HUES6 (cell line): Measurements from ENCODE around the gene SH3BP5.

Experiments
- H3K27ac ChIP-seq: 2 replicates; pipeline ENCODE4 v1.7.0; 2013; ENCODE audit warnings: low read depth, mild to moderate bottlenecking, low read length, inconsistent platforms
- H3K27me3 ChIP-seq: 2 replicates; pipeline ENCODE4 v1.6.1; 2013; ENCODE audit warnings: low read length; ENCODE audit not compliant: control insufficient read depth, insufficient read depth
- H3K36me3 ChIP-seq: 2 replicates; pipeline ENCODE4 v1.6.1; 2013; ENCODE audit warnings: low read length; ENCODE audit not compliant: control insufficient read depth, insufficient read depth
- H3K4me1 ChIP-seq: 2 replicates; pipeline ENCODE4 v1.6.1; 2013; ENCODE audit warnings: low read length; ENCODE audit not compliant: control insufficient read depth, insufficient read depth
- H3K4me3 ChIP-seq: 2 replicates; pipeline ENCODE4 v1.5.1; 2013; ENCODE audit warnings: low read depth, low read length
- H3K9ac ChIP-seq: one replicate; pipeline ENCODE4 v1.6.1; 2013; ENCODE audit warnings: mild to moderate bottlenecking, low read length
- H3K9me3 ChIP-seq: 2 replicates; pipeline ENCODE4 v1.6.1; 2013; ENCODE audit warnings: low read depth, low read length; ENCODE audit not compliant: control insufficient read depth, insufficient read depth

SH3BP5 gene

DNA sequence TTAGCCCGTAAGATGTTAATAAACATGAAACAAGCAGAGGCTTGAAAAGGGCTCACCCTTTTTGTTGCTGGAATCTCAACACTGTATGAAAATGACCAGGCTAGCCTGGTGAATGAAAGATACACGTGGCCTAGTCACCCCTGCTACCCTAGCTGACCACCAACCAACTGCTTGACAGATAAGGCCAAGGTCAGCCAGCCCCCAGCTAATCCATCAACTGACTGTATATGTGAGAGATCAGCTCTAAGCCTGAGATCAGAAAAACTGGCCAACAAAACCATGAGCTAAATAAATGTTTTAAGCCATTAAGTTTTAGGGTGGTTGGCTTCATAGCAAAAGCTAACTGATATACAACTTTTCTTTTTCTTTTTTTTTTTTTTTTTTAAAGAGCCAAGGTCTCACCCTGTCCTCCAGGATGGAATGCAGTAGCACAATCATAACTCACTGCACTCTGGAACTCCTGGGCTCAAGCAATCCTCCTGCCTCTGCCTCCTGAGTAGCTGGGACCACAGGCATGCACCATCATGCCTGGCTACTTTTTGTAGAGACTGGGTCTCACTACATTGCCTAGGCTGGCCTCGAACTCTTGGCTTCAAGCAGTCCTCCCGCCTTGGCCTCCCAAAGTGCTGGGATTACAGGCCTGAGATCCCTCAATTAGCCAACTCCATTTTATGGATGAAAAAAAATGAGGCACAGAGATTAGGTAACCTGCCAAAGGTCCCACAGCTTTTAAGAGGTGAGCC is 34.6 kb downstream of the SH3BP5 start:
- Histone ChIP-seq H3K36me3 (peaks cover 4% of the 10 kb centered on the region; the same call in 1 of the 2 replicates), H3K27me3 (no peaks in the 10 kb centered on the region), H3K4me1 (peaks cover 8% of the 10 kb centered on the region; the same call in 1 of the 2 replicates), H3K4me3 (no peak overlapping the region), H3K9me3 (no peaks in the 10 kb centered on the region), H3K27ac (no peak overlapping the region), H3K9ac (no peak overlapping the region)

DNA sequence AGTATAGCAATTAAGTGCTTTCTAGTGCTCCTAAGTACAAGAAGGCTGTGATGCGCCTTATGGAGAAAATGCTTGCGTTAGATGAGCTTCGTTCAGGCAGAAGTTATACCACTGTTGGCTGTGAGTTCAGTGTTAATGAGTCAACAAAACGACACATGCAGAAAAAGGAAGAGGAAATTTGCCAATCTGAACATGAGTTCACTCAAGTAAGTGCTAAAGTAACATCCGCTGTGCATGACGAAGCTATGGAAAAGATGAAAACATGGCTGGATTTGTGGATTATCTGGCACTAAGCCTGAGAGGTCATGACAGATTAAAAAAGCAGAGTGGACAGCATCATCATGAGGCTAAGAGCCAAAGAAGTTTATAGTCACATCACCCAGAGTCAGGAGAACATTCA is 36.9 kb downstream of the SH3BP5 start:
- no peak overlapping the region for H3K27ac ChIP-seq
- no peak overlapping the region for H3K9ac ChIP-seq
- H3K9me3 ChIP-seq: no peaks in the 10 kb centered on the region
- no peaks in the 10 kb centered on the region; the same call in 1 of the 2 replicates for H3K36me3 ChIP-seq
- no peak overlapping the region for H3K4me3 ChIP-seq
- no peaks in the 10 kb centered on the region for H3K27me3 ChIP-seq
- peaks cover 2% of the 10 kb centered on the region; the same call in 1 of the 2 replicates for H3K4me1 ChIP-seq

DNA sequence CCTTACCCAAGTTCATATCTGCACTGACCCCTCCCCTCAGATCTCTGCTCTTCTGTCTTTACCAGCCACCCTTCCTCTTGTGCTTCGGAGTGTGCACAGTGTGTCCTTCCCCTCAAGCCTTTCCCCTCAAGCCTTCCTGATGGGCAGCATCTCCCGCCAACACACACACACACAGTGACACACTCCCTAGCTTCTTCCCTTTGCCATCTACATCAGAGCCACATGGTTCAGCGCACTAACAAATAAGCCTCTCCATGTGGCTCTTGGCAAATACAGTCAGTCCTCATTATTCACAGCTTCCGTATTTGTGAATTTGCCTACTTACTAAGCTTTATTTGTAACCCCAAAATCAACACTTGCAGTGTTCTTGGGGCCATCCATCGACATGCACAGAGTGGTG is 37.5 kb downstream of the SH3BP5 start:
- H3K4me3 ChIP-seq: no peak overlapping the region
- H3K9me3 ChIP-seq: no peaks in the 10 kb centered on the region
- H3K9ac ChIP-seq: no peak overlapping the region
- no peak overlapping the region for H3K27ac ChIP-seq
- no peaks in the 10 kb centered on the region; the same call in 1 of the 2 replicates for H3K36me3 ChIP-seq
- H3K4me1 ChIP-seq: no peaks in the 10 kb centered on the region
- H3K27me3 ChIP-seq: no peaks in the 10 kb centered on the region

DNA sequence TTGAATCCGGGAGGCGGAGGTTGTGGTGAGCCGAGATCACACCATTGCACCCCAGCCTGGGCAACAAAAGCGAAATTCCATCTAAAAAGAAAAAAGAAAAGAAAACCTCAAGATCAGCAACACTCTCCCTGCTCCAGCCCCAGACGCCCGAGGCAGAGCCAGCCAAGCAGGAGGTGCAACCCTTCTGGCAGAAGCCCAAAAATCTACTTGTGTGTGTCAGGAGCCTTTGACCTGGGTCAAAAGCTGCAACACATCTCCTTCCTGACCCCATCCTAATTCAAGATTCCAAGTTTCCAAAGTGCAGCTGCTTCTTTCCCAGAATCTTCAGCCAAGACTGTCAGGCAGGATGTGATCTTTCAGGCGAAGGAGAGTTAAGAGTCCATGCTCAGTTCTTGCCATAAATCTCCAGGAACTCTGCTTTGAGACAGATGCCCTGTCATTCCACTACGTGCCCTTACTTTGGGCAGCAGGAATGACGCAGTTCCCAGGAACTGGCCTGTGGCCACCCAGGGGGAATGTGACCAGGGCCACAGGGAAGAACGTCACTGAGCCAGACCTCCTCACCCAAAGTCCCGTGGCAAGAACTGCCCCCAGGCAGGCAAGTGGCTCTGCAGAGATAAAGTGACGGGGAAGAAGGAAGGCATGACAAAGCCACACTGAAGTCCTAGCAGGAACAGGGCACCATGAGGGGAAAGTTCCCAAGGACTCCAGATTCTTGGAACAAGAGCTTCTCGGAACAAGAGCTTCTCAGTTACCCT is 39.4 kb downstream of the SH3BP5 start:
- Histone ChIP-seq H3K9ac (no peak overlapping the region), H3K4me1 (no peaks in the 10 kb centered on the region), H3K36me3 (no peaks in the 10 kb centered on the region; the same call in 1 of the 2 replicates), H3K27me3 (no peaks in the 10 kb centered on the region), H3K4me3 (no peak overlapping the region), H3K27ac (no peak overlapping the region), H3K9me3 (no peaks in the 10 kb centered on the region)

DNA sequence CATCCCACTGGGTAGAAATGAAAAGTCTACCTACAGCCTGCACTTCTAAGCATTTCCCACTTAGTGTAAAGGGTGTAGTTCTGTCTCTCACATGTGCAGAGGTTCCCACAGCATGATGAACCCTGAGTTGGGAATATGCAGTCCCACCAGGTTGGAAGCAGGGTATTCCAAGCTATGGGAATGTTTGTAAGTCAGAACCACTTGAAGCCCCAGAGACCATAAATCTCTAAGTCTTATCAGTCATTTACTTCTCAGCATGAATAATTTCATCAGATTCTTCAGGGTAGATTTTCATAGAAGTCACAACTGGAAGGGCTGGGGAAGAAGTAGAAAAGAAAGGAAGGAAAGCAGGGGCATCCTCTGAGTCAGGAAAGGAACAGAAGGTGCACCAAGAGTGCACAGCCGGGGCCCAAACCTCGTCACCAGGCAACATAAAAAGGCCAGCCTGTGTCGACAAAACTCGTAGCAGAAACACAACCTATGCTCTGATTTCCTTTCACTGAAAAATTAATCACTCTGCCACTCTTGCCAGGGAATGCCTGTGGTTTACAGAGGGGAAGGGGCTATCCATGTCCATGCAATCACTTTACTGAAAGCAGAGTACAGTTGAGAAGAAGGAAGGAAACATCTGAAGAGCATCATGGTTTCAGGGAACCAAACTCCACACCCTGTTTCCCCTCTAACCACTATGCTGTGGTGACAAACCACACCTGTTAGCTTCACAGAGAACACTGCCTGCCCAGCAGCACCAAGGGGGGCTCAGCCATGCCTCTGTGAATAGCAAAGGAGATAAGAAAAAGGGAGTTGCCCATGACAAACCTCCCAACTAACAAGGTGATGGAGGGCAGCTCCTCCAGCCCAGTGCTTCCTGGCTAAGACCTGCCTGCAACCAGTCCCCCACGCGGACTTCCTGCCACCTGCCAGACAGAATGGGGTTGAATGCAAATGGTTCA is 40.5 kb downstream of the SH3BP5 start:
- no peaks in the 10 kb centered on the region for H3K4me1 ChIP-seq
- no peak overlapping the region for H3K27ac ChIP-seq
- no peak overlapping the region for H3K4me3 ChIP-seq
- H3K36me3 ChIP-seq: no peaks in the 10 kb centered on the region; the same call in 1 of the 2 replicates
- no peak overlapping the region for H3K9ac ChIP-seq
- no peaks in the 10 kb centered on the region for H3K9me3 ChIP-seq
- no peaks in the 10 kb centered on the region for H3K27me3 ChIP-seq

DNA sequence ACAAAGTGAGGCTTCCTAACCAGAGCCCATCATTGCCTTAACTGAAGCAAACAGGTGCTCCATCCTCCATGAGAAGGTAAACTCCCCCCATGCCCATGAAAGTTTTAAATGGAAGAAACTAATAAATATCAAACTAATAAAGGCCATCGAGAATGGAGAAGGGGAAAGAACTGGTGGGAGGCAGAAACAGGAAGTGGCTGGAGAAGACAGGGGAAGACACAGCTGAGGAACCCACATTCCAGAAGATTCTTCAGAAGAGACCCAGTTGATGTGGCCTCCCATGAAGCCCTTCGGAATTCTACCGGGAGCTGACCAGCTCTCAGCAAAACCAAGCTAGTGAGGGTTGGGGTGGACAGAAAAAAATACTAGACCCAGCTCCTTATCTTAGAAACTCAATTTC is 41.6 kb downstream of the SH3BP5 start:
- Histone ChIP-seq H3K9ac (no peak overlapping the region), H3K4me3 (no peak overlapping the region), H3K4me1 (0 out of 2 replicates have a peak, but pooled peaks cover 5% of the 10 kb centered on the region), H3K9me3 (no peaks in the 10 kb centered on the region), H3K27ac (no peak overlapping the region), H3K36me3 (no peaks in the 10 kb centered on the region; the same call in 1 of the 2 replicates), H3K27me3 (no peaks in the 10 kb centered on the region)

DNA sequence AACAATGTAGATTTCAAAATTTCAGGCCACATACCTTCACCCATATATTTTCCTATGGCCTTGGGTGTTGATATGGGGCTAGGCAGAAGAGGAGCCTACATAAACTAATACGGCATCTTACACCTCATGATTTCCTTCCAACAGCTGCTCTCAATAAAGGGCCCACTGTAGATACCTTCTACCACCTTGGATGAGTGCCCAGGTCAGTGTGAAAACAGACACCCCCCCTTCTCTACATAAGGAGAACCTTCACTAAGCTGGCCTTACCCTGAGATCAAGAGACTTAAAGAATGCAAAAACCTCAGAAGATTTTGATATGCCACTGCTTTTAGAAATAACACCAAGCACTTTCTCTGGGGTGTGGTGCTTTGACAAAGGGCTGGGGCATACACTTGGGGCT is 42.7 kb downstream of the SH3BP5 start:
- Histone ChIP-seq H3K27ac (no peak overlapping the region), H3K4me3 (no peak overlapping the region), H3K36me3 (no peaks in the 10 kb centered on the region), H3K9me3 (no peaks in the 10 kb centered on the region), H3K9ac (no peak overlapping the region), H3K4me1 (0 out of 2 replicates have a peak, but pooled peaks cover 8% of the 10 kb centered on the region), H3K27me3 (no peaks in the 10 kb centered on the region)

DNA sequence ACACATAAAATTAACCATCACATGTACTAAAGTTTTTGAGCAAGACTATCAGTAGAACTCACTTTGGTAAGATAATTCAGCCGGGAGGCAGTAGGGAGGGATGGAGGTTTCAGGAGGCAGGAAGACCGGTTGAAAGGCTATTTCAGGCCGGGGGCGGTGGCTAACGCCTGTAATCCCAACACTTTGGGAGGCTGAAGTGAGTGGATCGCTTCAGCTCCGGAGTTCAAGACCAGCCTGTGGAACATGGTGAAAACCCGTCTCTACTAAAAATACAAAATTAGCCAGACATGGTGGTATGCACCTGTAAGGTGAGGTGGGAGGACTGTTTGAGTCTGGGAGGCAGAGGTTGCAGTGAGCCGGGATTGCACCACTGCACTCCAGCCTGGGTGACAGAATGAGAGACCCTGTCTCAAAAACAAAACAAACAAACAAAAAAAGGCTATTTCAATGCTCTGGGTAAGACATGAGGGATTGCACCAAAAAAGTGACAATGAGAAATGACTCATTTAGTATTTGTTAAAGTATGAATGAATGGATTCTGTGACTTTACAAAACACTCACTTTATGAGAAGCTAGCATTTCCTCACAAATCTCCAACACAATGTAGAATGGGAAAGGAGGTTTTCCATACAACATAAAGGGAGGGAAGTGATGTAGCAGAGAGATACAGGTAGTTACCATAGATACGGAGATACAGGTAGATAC is 43.9 kb downstream of the SH3BP5 start:
- Histone ChIP-seq H3K4me1 (0 out of 2 replicates have a peak, but pooled peaks cover 8% of the 10 kb centered on the region), H3K9ac (no peak overlapping the region), H3K27ac (no peak overlapping the region), H3K27me3 (no peaks in the 10 kb centered on the region), H3K4me3 (no peak overlapping the region), H3K9me3 (no peaks in the 10 kb centered on the region), H3K36me3 (no peaks in the 10 kb centered on the region)

DNA sequence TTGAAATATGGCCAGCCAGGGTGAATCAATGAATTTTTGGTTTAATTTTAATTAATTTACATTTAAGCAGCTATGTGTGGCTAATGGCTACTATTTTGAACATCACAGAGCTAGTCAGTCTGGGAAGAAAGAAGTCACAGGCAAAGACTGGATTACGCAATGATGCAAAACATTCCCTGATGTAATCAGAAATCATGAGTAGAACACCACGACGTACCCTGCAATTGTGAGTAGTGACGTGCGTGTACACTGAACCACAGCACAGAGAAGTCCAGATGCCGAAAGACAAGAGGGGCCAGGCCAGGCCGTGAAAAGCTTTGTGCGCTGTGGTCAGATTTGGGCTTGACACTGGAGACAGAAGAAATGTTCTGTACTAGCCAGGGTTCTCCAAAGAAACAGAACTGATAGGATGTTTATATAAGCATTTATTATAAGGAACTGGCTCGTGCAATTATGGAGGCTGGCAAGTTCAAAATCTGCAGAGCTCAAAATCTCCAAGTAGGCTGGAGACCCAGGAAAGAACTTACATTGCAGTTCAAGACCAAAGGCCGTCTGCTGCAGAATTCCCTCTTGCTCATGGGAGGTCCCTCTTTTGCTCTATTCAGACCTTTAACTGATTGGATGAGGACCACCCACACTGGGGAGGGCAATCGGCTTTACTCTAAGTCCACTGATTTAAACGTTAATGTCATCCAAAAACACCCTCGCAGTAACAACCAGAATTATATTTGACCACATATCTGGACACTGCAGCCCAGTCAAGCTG is 44.6 kb downstream of the SH3BP5 start:
- Histone ChIP-seq H3K9ac (no peak overlapping the region), H3K27ac (no peak overlapping the region), H3K4me3 (no peak overlapping the region)

More for the DNA sequence above, 44.6 kb downstream of the SH3BP5 start:
- no peaks in the 10 kb centered on the region for H3K36me3 ChIP-seq
- 0 out of 2 replicates have a peak, but pooled peaks cover 8% of the 10 kb centered on the region for H3K4me1 ChIP-seq
- no peaks in the 10 kb centered on the region for H3K9me3 ChIP-seq
- no peaks in the 10 kb centered on the region for H3K27me3 ChIP-seq
